D721Med (cell line): ENCODE measurements around the gene PPP4R4.

ENCODE experiments used
- DNase-seq: peaks from one replicate; pipeline ENCODE4 v3.0.0; 2011; ENCODE audit warnings: low spot score; ENCODE audit not compliant: insufficient read length
- FAIRE-seq: peaks from 2 replicates; lab custom pipeline; 2011; peaks lifted over from hg19 to GRCh38; lab: Jason Lieb, UNC
- CTCF ChIP-seq: IDR thresholded peaks from 2 replicates; pipeline ENCODE4 v1.5.1; 2012; ENCODE audit warnings: mild to moderate bottlenecking, control low read depth; ENCODE audit not compliant: insufficient read depth; ENCODE audit errors: missing control alignments

The PPP4R4 gene

GRCh38 chr14:94138251-94138650 lies 35.9 kb upstream of the PPP4R4 start:
- DNase-seq (no peak), FAIRE-seq (no peak)
- TF ChIP-seq CTCF = no peak

- FAIRE-seq (no peak), DNase-seq (no peak)
- no peak for TF ChIP-seq CTCF
Observed at GRCh38 chr14:94139006-94139405, 35.1 kb upstream of the PPP4R4 start.

- no peak for TF ChIP-seq CTCF
- FAIRE-seq (no peak), DNase-seq (no peak)
Observed at GRCh38 chr14:94139421-94139820, 34.7 kb upstream of the PPP4R4 start.

GRCh38 chr14:94142247-94142646 lies 31.9 kb upstream of the PPP4R4 start:
- no peak for TF ChIP-seq CTCF
- DNase-seq (no peak), FAIRE-seq (no peak)

GRCh38 chr14:94142836-94143235 lies 31.3 kb upstream of the PPP4R4 start:
- no peak for FAIRE-seq
- no peak for TF ChIP-seq CTCF
- no peak for DNase-seq

GRCh38 chr14:94143239-94143638 lies 30.9 kb upstream of the PPP4R4 start:
- TF ChIP-seq CTCF = peak; percentile 1
- FAIRE-seq (no peak), DNase-seq (no peak)

- FAIRE-seq (no peak), DNase-seq (no peak)
- no peak for TF ChIP-seq CTCF
Observed at GRCh38 chr14:94143711-94144110, 30.4 kb upstream of the PPP4R4 start.
